Measurements from ENCODE around the gene MOK.

The MOK gene

GRCh38 chr14:102221026-102221425 lies 83.9 kb downstream of the MOK start:
- TF ChIP-seq CTCF (IDR thresholded peaks at IDR 0.05): no peak

- TF ChIP-seq CTCF (IDR thresholded peaks at IDR 0.05): no peak
Measured at GRCh38 chr14:102220031-102220430, 84.9 kb downstream of the MOK start.

GRCh38 chr14:102219316-102219715 lies 85.6 kb downstream of the MOK start:
- no peak for TF ChIP-seq CTCF (IDR thresholded peaks at IDR 0.05)

- TF ChIP-seq CTCF (IDR thresholded peaks at IDR 0.05): no peak
Measured at GRCh38 chr14:102218688-102219087, 86.3 kb downstream of the MOK start.

GRCh38 chr14:102217987-102218421 lies 87.0 kb downstream of the MOK start:
- TF ChIP-seq CTCF (IDR thresholded peaks at IDR 0.05): no peak

- no peak for TF ChIP-seq CTCF (IDR thresholded peaks at IDR 0.05)
Measured at GRCh38 chr14:102217399-102217798, 87.6 kb downstream of the MOK start.

- no peak for TF ChIP-seq CTCF (IDR thresholded peaks at IDR 0.05)
Measured at GRCh38 chr14:102215576-102216250, 89.3 kb downstream of the MOK start.

- no peak for TF ChIP-seq CTCF (IDR thresholded peaks at IDR 0.05)
Measured at GRCh38 chr14:102215071-102215470, 89.9 kb downstream of the MOK start.
